MM.1S (cell line): ENCODE data around the gene GRPEL1.

Experiments
- DNase-seq: peaks from one replicate; pipeline ENCODE4 v3.0.0-alpha.2; 2015
- H2AFZ ChIP-seq: fragments of 300-600 bp; sonication (generic); 2 replicates; pipeline ENCODE4 v1.6.0; 2016; ENCODE audit warnings: antibody characterized with exemption, low read length
- H3F3A ChIP-seq: fragments of 300-600 bp; sonication (generic); 2 replicates; pipeline ENCODE4 v1.6.1; 2016; ENCODE audit warnings: mild to moderate bottlenecking, antibody characterized with exemption, low read length, moderate library complexity, mixed read lengths; ENCODE audit not compliant: insufficient read depth
- H3K27ac ChIP-seq: fragments of 300-600 bp; sonication (generic); 2 replicates; pipeline ENCODE4 v1.5.1; 2016; ENCODE audit warnings: mild to moderate bottlenecking, low read length
- H3K27me3 ChIP-seq: fragments of 300-600 bp; sonication (generic); replicated peaks from 2 replicates; pipeline ENCODE4 v1.6.0; 2016; ENCODE audit warnings: low read length; ENCODE audit not compliant: insufficient read depth
- H3K36me3 ChIP-seq: fragments of 300-600 bp; sonication (generic); replicated peaks from 2 replicates; pipeline ENCODE4 v1.6.1; 2016; ENCODE audit warnings: mild to moderate bottlenecking, low read length, mixed read lengths; ENCODE audit not compliant: insufficient read depth
- H3K4me1 ChIP-seq: fragments of 300-600 bp; sonication (generic); 2 replicates; pipeline ENCODE4 v1.6.1; 2016; ENCODE audit warnings: low read length, mixed read lengths
- H3K4me2 ChIP-seq: fragments of 300-600 bp; sonication (generic); 2 replicates; pipeline ENCODE4 v1.6.0; 2016; ENCODE audit warnings: low read depth, low read length
- H3K4me3 ChIP-seq: fragments of 300-600 bp; sonication (generic); 2 replicates; pipeline ENCODE4 v1.5.1; 2016; ENCODE audit warnings: low read length, mixed read lengths
- H3K79me2 ChIP-seq: fragments of 300-600 bp; sonication (generic); 2 replicates; pipeline ENCODE4 v1.6.1; 2016; ENCODE audit warnings: mixed run types, low read length, mixed read lengths
- H3K9ac ChIP-seq: fragments of 300-600 bp; sonication (generic); 2 replicates; pipeline ENCODE4 v1.6.1; 2016; ENCODE audit warnings: low read length, mixed read lengths
- H3K9me2 ChIP-seq: fragments of 300-600 bp; sonication (generic); replicated peaks from 2 replicates; pipeline ENCODE4 v1.6.1; 2016; ENCODE audit warnings: mild to moderate bottlenecking, low read length, mixed read lengths; ENCODE audit not compliant: insufficient read depth
- H3K9me3 ChIP-seq: fragments of 300-600 bp; sonication (generic); replicated peaks from 2 replicates; pipeline ENCODE4 v1.6.1; 2016; ENCODE audit warnings: mild to moderate bottlenecking, low read length, mixed read lengths; ENCODE audit not compliant: insufficient read depth
- H4K20me1 ChIP-seq: fragments of 300-600 bp; sonication (generic); 2 replicates; pipeline ENCODE4 v1.6.1; 2016; ENCODE audit warnings: mild to moderate bottlenecking, low read length, moderate library complexity, mixed read lengths; ENCODE audit not compliant: insufficient read depth
- CTCF ChIP-seq: fragments of 300-600 bp; sonication (generic); IDR thresholded peaks from 2 replicates; pipeline ENCODE4 v1.5.1; 2016; ENCODE audit warnings: antibody characterized with exemption, low read length, mixed read lengths
- EZH2 ChIP-seq: fragments of 300-600 bp; sonication (generic); optimal IDR thresholded peaks from 2 replicates; pipeline ENCODE3; 2017; ENCODE audit warnings: low read depth, mild to moderate bottlenecking, antibody characterized with exemption, low read length, mixed read lengths
- EZH2phosphoT487 ChIP-seq: fragments of 300-600 bp; sonication (generic); IDR thresholded peaks from 2 replicates; pipeline ENCODE4 v1.6.1; 2018; ENCODE audit warnings: antibody characterized with exemption, low read length

GRPEL1 gene

GRCh38 chr4:7068279-7068842 lies 497 bp upstream of the GRPEL1 start:
- Histone ChIP-seq H3F3A (0 out of 2 replicates have a peak, but pooled peaks cover 4% of the 10 kb centered on the region), H3K9me2 (no peaks in the 10 kb centered on the region), H3K4me2 (peak overlapping the region; percentile 93), H3K36me3 (peaks cover 15% of the 10 kb centered on the region; the same call in 1 of the 2 replicates), H3K27ac (peak overlapping the region; percentile 33; the same call in 1 of the 2 replicates), H3K9ac (peak overlapping the region; percentile 60; the same call in 1 of the 2 replicates), H3K79me2 (peaks cover 43% of the 10 kb centered on the region), H3K4me3 (peak overlapping the region; percentile 82), H3K9me3 (no peaks in the 10 kb centered on the region), H3K27me3 (0 out of 2 replicates have a peak, but pooled peaks cover 6% of the 10 kb centered on the region), H3K4me1 (peaks cover 14% of the 10 kb centered on the region), H4K20me1 (peaks cover 10% of the 10 kb centered on the region; the same call in 1 of the 2 replicates), H2AFZ (peak overlapping the region; percentile 97)
- no peak for DNase-seq
- no peak for TF ChIP-seq EZH2phosphoT487
- TF ChIP-seq CTCF: no peak
- TF ChIP-seq EZH2: no peak

- Histone ChIP-seq H3F3A (0 out of 2 replicates have a peak, but pooled peaks cover 4% of the 10 kb centered on the region), H3K9me2 (no peaks in the 10 kb centered on the region), H4K20me1 (peaks cover 10% of the 10 kb centered on the region; the same call in 1 of the 2 replicates), H3K9me3 (no peaks in the 10 kb centered on the region), H3K4me3 (peak overlapping the region; percentile 93), H3K79me2 (peaks cover 51% of the 10 kb centered on the region), H3K27ac (peak overlapping the region; percentile 38; the same call in 1 of the 2 replicates), H3K4me2 (peak overlapping the region; percentile 73), H3K4me1 (peaks cover 14% of the 10 kb centered on the region), H3K27me3 (0 out of 2 replicates have a peak, but pooled peaks cover 6% of the 10 kb centered on the region), H3K9ac (peak overlapping the region; percentile 82), H3K36me3 (peaks cover 15% of the 10 kb centered on the region; the same call in 1 of the 2 replicates), H2AFZ (peak overlapping the region; percentile 49)
- TF ChIP-seq EZH2phosphoT487 (no peak), EZH2 (no peak), CTCF (no peak)
- no peak for DNase-seq
Measured at GRCh38 chr4:7067126-7067451, 775 bp downstream of the GRPEL1 start.

- H3K27ac ChIP-seq: no peak overlapping the region
- H3K4me1 ChIP-seq: peaks cover 14% of the 10 kb centered on the region
- no peak overlapping the region; the same call in 1 of the 2 replicates for H3K9ac ChIP-seq
- H2AFZ ChIP-seq: no peak overlapping the region
- 0 out of 2 replicates have a peak, but pooled peaks cover 4% of the 10 kb centered on the region for H3F3A ChIP-seq
- H3K36me3 ChIP-seq: peaks cover 15% of the 10 kb centered on the region; the same call in 1 of the 2 replicates
- H3K4me2 ChIP-seq: peak overlapping the region; percentile 73
- TF ChIP-seq EZH2 (no peak), EZH2phosphoT487 (no peak), CTCF (no peak)
- no peak for DNase-seq
- no peaks in the 10 kb centered on the region for H3K9me2 ChIP-seq
- peaks cover 10% of the 10 kb centered on the region; the same call in 1 of the 2 replicates for H4K20me1 ChIP-seq
- H3K4me3 ChIP-seq: peak overlapping the region; percentile 93
- H3K9me3 ChIP-seq: no peaks in the 10 kb centered on the region
- peaks cover 52% of the 10 kb centered on the region for H3K79me2 ChIP-seq
- 0 out of 2 replicates have a peak, but pooled peaks cover 2% of the 10 kb centered on the region for H3K27me3 ChIP-seq
Measured at GRCh38 chr4:7066493-7066892, 1.4 kb downstream of the GRPEL1 start.
